Measurements from ENCODE around the gene ABCC1. TPM values are rescaled to one million over a fixed set of nuclear protein-coding genes. Genes with fewer than 3 reads are reported as not detected.
A peak's percentile ranks its signal among the peaks of the same experiment; 100 is the strongest.

The ABCC1 gene
- total RNA-seq, 1 experiment from 2014 or later: 56.4 TPM

DNA sequence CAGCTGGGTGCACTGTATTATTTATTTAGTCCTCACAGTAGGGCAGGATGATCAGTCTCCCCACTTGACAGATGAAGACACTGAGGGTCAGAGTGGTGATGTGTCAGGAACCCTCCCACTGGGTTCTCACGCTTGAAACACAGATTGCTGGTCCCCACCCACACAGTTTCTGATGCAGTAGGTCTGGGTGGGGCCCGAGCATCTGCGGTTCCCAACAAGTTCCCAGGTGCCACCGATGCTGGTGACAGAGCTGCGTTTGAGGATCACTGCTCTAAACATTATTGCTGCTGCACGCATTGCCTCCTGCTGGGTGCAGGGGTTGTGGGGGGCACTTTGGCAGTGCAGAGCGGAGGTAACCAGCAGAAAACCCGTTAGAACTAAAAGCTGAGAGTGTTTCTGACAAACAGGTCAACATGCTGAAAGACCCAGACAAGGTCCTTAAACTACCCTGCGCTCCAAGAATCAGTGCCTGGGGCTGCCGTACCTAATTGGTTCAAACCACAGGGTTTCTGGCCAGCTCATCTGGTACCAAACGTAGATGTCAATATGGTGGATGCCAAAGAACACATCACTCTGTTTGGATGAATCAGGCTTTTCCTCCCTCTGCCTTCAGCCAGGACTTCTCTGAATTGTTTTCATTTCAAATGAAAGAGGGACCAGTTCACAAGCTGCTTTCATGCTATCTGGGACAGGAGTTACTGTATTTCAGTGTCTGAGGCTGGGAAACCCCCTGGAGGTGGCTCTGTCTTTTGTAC, 76.0 kb downstream of the ABCC1 start:
- Histone ChIP-seq H2BK12ac (ENCODE audit: insufficient read length, low read depth, low read length) (no peak overlapping the region), H3K9me3 (ENCODE audit: control insufficient read depth, low read depth, low read length) (no peaks in the 10 kb centered on the region), H2AK5ac (ENCODE audit: insufficient read length, low read length) (no peak overlapping the region), H3K9ac (ENCODE audit: extremely low read depth, insufficient read length, low read length) (no peak overlapping the region), H3K23ac (ENCODE audit: insufficient read length, low read depth, low read length) (no peak overlapping the region), H3K79me2 (ENCODE audit: insufficient read depth, low read length) (no peaks in the 10 kb centered on the region), H2AFZ (ENCODE audit: low read length) (no peak overlapping the region), H3K4ac (ENCODE audit: low read depth, low read length) (no peak overlapping the region), H4K5ac (ENCODE audit: insufficient read length, low read depth, low read length) (no peak overlapping the region), H3K56ac (ENCODE audit: insufficient read length, low read depth, low read length) (no peak overlapping the region), H3T11ph (ENCODE audit: low read length) (no peak overlapping the region), H3K18ac (ENCODE audit: insufficient read length, low read depth, low read length) (no peak overlapping the region), H2BK120ac (ENCODE audit: low read depth, low read length, poor library complexity, severe bottlenecking) (no peak overlapping the region), H2BK5ac (ENCODE audit: insufficient read length, low read length) (no peak overlapping the region), H4K8ac (replicated peaks; ENCODE audit: insufficient read length, low read depth, low read length) (no peak overlapping the region), H3K27ac (ENCODE audit: insufficient read length, low read depth, low read length) (no peak overlapping the region), H4K20me1 (ENCODE audit: control insufficient read depth, insufficient read depth, insufficient read length) (no peaks in the 10 kb centered on the region), H4K91ac (ENCODE audit: insufficient read length, low read depth, low read length) (no peak overlapping the region), H2BK20ac (ENCODE audit: low read depth, low read length, poor library complexity, severe bottlenecking) (no peak overlapping the region), H3K27me3 (ENCODE audit: insufficient read depth, low read length) (no peaks in the 10 kb centered on the region), H3K4me1 (ENCODE audit: insufficient read depth, low read length) (no peaks in the 10 kb centered on the region), H3K79me1 (ENCODE audit: insufficient read depth, low read depth, low read length, poor library complexity, severe bottlenecking) (no peaks in the 10 kb centered on the region), H2BK15ac (ENCODE audit: low read depth, low read length) (no peak overlapping the region), H3K4me2 (ENCODE audit: insufficient read depth, insufficient read length, low read length) (no peak overlapping the region), H3K23me2 (ENCODE audit: insufficient read length, low read depth, low read length, poor library complexity, severe bottlenecking) (no peaks in the 10 kb centered on the region), H3K14ac (ENCODE audit: insufficient read depth, low read length) (no peak overlapping the region)
- no peaks in the 10 kb centered on the region for H3K27me3 Mint-ChIP-seq (ENCODE audit: low read depth)
- no peaks in the 10 kb centered on the region; a peak in 1 of 5 replicates for H3K9me3 Mint-ChIP-seq
- peaks cover 10 to 15% of the 10 kb centered on the region in 2 experiments for H3K4me1 Mint-ChIP-seq
- no CpG with 5 or more reads among the region's 11 CpGs for WGBS (ENCODE audit: extremely low coverage, insufficient read length, low lambda C conversion rate)
- TF ChIP-seq, protein P1, sequence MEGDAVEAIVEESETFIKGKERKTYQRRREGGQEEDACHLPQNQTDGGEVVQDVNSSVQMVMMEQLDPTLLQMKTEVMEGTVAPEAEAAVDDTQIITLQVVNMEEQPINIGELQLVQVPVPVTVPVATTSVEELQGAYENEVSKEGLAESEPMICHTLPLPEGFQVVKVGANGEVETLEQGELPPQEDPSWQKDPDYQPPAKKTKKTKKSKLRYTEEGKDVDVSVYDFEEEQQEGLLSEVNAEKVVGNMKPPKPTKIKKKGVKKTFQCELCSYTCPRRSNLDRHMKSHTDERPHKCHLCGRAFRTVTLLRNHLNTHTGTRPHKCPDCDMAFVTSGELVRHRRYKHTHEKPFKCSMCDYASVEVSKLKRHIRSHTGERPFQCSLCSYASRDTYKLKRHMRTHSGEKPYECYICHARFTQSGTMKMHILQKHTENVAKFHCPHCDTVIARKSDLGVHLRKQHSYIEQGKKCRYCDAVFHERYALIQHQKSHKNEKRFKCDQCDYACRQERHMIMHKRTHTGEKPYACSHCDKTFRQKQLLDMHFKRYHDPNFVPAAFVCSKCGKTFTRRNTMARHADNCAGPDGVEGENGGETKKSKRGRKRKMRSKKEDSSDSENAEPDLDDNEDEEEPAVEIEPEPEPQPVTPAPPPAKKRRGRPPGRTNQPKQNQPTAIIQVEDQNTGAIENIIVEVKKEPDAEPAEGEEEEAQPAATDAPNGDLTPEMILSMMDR (conservative IDR thresholded peaks at IDR 0.05): no peak
- no peak for DNase-seq
- H3K27ac Mint-ChIP-seq: peak overlapping the region in 2 of 3 experiments; percentile 40 to 91; a peak in 3 of 7 replicates
- H3K36me3 Mint-ChIP-seq (ENCODE audit: insufficient read depth in 1 of 3, low read depth in 3 of 3): peaks cover 0 to 19% (median 12%) of the 10 kb centered on the region in 3 experiments; a peak in 6 of 7 replicates
- H3K4me3 Mint-ChIP-seq: no peak overlapping the region
